Smooth muscle cell (in vitro differentiated cells): ENCODE results near the gene ZP4. TPM values are rescaled to one million over a fixed set of nuclear protein-coding genes. Genes with fewer than 3 reads are reported as not detected.

Source experiments
- DNase-seq: peaks from one replicate; lab custom pipeline; 2025; ENCODE audit not compliant: unreplicated experiment; lab: John Stamatoyannopoulos, UW
- H2AFZ ChIP-seq: fragments of 200-600 bp; sonication (generic); 2 replicates; pipeline ENCODE4 v1.6.0; 2016; ENCODE audit warnings: antibody characterized with exemption, low read depth, mild to moderate bottlenecking
- H3F3A ChIP-seq: fragments of 200-600 bp; sonication (generic); 2 replicates; pipeline ENCODE4 v1.6.0; 2017; ENCODE audit warnings: antibody characterized with exemption, low read depth
- H3K27ac ChIP-seq: fragments of 200-600 bp; sonication (generic); 2 replicates; pipeline ENCODE4 v1.5.1; 2016; ENCODE audit warnings: low read depth, mild to moderate bottlenecking
- H3K27me3 ChIP-seq: fragments of 200-600 bp; sonication (generic); 2 replicates; pipeline ENCODE4 v1.6.1; 2016; ENCODE audit warnings: low read depth, mild to moderate bottlenecking
- H3K36me3 ChIP-seq: fragments of 200-600 bp; sonication (generic); 2 replicates; pipeline ENCODE4 v1.5.1; 2016; ENCODE audit warnings: low read depth
- H3K4me1 ChIP-seq: fragments of 200-600 bp; sonication (generic); 2 replicates; pipeline ENCODE4 v1.5.1; 2016; ENCODE audit warnings: low read depth
- H3K4me2 ChIP-seq: fragments of 200-600 bp; sonication (generic); 2 replicates; pipeline ENCODE4 v1.6.0; 2016; ENCODE audit warnings: mild to moderate bottlenecking
- H3K4me3 ChIP-seq: fragments of 200-600 bp; sonication (generic); 2 replicates; pipeline ENCODE4 v1.5.1; 2016; ENCODE audit warnings: mild to moderate bottlenecking
- H3K79me2 ChIP-seq: fragments of 200-600 bp; sonication (generic); 2 replicates; pipeline ENCODE4 v1.6.0; 2016; ENCODE audit warnings: low read depth, mild to moderate bottlenecking
- H3K9ac ChIP-seq: fragments of 200-600 bp; sonication (generic); 2 replicates; pipeline ENCODE4 v1.6.0; 2016; ENCODE audit warnings: low read depth
- H3K9me3 ChIP-seq: fragments of 200-600 bp; sonication (generic); replicated peaks from 2 replicates; pipeline ENCODE4 v1.5.1; 2016; ENCODE audit warnings: low read depth
- H4K20me1 ChIP-seq: fragments of 200-600 bp; sonication (generic); 2 replicates; pipeline ENCODE4 v1.6.0; 2016; ENCODE audit warnings: low read depth
- whole genome bisulfite sequencing: methylation state at CpG from one replicate; pipeline ENCODE4 v1.1.7; 2016; ENCODE audit warnings: low lambda C conversion rate; 5-methylcytosine and 5-hydroxymethylcytosine counted together
- polyA plus RNA-seq: library from polyadenylated mRNA; unstranded; fragments of >200 nt; fragmentation: Nextera tagmentation; extraction: Ambion mirVana; gene quantifications from 2 replicates; pipeline ENCODE4 v1.2.1, GENCODE V29; 2016
- total RNA-seq: library from RNA; depleted of rRNA; stranded (reverse); fragments of >200 nt; gene quantifications from 2 replicates; pipeline ENCODE4 v1.2.3, GENCODE V29; 2014
- TF ChIP-seq, protein P1 (sequence below): fragments of 200-600 bp; sonication (generic); IDR thresholded peaks from 2 replicates; pipeline ENCODE4 v1.5.1; 2017; ENCODE audit warnings: borderline replicate concordance, mild to moderate bottlenecking, antibody characterized with exemption; ENCODE audit not compliant: insufficient read depth, poor library complexity, severe bottlenecking

Gene ZP4
- total and polyA plus RNA-seq, 2 experiments from 2014 or later = 0.31 TPM; not detected in 1

DNA sequence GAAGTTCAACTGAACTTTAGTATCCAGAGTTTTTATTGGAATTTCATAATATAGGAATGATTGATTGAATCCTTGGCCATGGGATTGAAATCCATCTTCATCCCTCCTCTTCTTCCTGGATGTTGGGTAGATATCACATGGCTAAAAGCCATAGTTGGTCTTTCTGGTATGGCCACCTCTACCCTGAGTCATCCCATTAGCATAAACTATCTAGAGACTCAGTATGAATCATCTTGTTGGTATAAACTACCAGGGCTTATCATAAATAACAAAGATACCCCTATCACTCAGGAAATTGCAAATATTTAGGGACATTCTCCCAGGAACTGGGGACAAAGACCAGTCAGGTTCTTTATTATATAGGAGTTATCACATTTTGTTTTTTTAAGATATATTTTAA is 21.2 kb upstream of the ZP4 start:
- Histone ChIP-seq H3K9ac (no peak overlapping the region), H3K27ac (no peak overlapping the region), H3K4me3 (no peak overlapping the region), H4K20me1 (no peaks in the 10 kb centered on the region), H3K36me3 (no peaks in the 10 kb centered on the region), H3K79me2 (no peaks in the 10 kb centered on the region), H2AFZ (no peak overlapping the region), H3K9me3 (no peaks in the 10 kb centered on the region), H3F3A (no peaks in the 10 kb centered on the region), H3K4me1 (no peaks in the 10 kb centered on the region), H3K27me3 (no peaks in the 10 kb centered on the region), H3K4me2 (peak overlapping the region; percentile 22)
- TF ChIP-seq, protein P1, sequence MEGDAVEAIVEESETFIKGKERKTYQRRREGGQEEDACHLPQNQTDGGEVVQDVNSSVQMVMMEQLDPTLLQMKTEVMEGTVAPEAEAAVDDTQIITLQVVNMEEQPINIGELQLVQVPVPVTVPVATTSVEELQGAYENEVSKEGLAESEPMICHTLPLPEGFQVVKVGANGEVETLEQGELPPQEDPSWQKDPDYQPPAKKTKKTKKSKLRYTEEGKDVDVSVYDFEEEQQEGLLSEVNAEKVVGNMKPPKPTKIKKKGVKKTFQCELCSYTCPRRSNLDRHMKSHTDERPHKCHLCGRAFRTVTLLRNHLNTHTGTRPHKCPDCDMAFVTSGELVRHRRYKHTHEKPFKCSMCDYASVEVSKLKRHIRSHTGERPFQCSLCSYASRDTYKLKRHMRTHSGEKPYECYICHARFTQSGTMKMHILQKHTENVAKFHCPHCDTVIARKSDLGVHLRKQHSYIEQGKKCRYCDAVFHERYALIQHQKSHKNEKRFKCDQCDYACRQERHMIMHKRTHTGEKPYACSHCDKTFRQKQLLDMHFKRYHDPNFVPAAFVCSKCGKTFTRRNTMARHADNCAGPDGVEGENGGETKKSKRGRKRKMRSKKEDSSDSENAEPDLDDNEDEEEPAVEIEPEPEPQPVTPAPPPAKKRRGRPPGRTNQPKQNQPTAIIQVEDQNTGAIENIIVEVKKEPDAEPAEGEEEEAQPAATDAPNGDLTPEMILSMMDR = no peak
- DNase-seq = no peak

DNA sequence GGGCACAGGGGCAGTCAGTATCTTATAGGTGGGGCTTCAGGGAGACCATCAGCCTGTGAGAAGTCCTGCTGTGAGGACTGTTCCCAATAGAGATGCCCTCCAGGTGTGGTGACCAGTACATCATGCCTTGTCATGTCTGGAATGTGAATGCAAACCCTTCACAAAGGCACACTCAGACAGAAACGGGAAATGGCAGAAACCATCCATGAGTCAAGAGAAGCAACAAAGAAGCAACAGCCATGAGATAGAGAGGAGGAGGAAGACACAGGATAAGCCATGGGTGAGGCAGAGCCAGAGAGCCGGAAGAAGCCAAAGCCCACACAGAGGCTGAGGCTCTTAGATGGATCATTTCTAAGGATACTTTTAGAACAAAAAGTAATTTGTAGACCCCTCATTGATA is 20.1 kb upstream of the ZP4 start:
- H3K79me2 ChIP-seq = no peaks in the 10 kb centered on the region
- H4K20me1 ChIP-seq = no peaks in the 10 kb centered on the region
- TF ChIP-seq, protein P1 = no peak
- WGBS = 86% methylated on average over 2 of the region's 2 CpGs
- no peaks in the 10 kb centered on the region for H3K36me3 ChIP-seq
- H3K27ac ChIP-seq = no peak overlapping the region
- no peak overlapping the region for H3K4me3 ChIP-seq
- H3K4me2 ChIP-seq = no peak overlapping the region
- H3K4me1 ChIP-seq = no peaks in the 10 kb centered on the region
- H3K27me3 ChIP-seq = no peaks in the 10 kb centered on the region
- H3F3A ChIP-seq = no peaks in the 10 kb centered on the region
- H2AFZ ChIP-seq = no peak overlapping the region
- no peak overlapping the region for H3K9ac ChIP-seq
- no peaks in the 10 kb centered on the region for H3K9me3 ChIP-seq
- DNase-seq = no peak

DNA sequence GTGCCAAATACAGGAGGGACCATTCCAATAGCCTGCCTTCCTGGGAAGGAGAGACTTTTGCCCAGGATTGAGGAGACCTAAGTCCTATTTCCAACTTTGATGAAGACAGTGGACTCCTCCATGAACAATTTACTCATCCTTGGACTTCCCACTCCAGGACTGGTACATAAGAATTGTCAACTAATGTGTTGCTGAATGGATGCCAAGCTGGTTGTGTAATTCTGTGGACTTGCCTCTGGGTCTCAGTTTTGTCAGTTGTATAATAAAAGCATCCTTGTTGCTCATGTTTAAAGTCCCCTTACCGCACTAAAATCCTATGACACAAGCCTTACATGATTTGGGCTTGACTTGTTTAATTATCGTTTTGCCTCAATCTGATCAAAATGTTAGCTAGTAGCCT is 13.2 kb upstream of the ZP4 start:
- Histone ChIP-seq H3K9me3 (no peaks in the 10 kb centered on the region), H3K9ac (no peak overlapping the region), H3K36me3 (no peaks in the 10 kb centered on the region), H3F3A (no peaks in the 10 kb centered on the region), H3K79me2 (no peaks in the 10 kb centered on the region), H3K27ac (no peak overlapping the region), H2AFZ (no peak overlapping the region), H3K4me1 (no peaks in the 10 kb centered on the region), H3K4me3 (no peak overlapping the region), H3K4me2 (no peak overlapping the region), H4K20me1 (no peaks in the 10 kb centered on the region), H3K27me3 (no peaks in the 10 kb centered on the region)
- no peak for DNase-seq
- 90% methylated on average over 2 of the region's 2 CpGs for whole genome bisulfite sequencing
- TF ChIP-seq, protein P1 = no peak

DNA sequence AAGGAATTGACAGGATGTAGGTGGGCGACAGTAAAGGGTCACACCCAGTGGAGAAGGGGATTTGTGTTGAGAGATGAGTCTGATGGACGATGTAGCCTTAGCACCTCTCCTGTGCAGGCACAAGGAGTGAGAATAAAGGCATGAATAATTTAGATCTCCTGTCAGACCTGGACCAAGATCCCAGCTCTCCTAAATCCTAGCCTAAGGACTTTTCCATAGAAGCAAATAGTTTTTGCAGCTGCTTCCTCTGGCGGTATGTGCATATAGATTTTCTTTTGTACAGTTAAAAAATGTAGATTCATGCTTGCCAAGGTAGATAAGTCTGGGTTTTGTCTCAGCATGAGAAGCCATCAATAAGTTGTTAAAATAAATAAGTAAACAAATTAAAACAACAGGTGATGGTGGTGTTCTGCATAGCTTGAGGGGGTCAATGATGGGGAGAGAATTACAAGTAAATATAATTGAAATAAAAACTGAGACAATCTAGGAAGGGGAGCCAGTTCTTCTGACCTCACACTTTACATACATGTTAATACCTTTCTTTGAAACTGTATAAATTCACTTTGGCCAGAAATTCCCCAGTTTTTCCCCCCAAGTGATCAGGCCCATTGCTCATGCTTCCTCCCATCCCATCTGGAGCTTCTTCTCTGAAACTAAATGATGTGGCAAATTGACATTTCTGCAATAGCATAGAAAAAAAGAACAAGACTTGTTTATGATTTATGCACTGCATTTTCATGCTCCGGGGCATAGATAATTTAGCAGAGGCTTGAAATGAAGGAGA is 12.4 kb upstream of the ZP4 start:
- H4K20me1 ChIP-seq = no peaks in the 10 kb centered on the region
- H3K79me2 ChIP-seq = no peaks in the 10 kb centered on the region
- no peaks in the 10 kb centered on the region for H3K27me3 ChIP-seq
- DNase-seq = no peak
- no peaks in the 10 kb centered on the region for H3F3A ChIP-seq
- H3K4me3 ChIP-seq = no peak overlapping the region
- no peak overlapping the region for H2AFZ ChIP-seq
- H3K9me3 ChIP-seq = no peaks in the 10 kb centered on the region
- H3K36me3 ChIP-seq = no peaks in the 10 kb centered on the region
- H3K9ac ChIP-seq = no peak overlapping the region
- no peak overlapping the region for H3K4me2 ChIP-seq
- no peaks in the 10 kb centered on the region for H3K4me1 ChIP-seq
- WGBS = 88% methylated on average over 4 of the region's 4 CpGs
- H3K27ac ChIP-seq = no peak overlapping the region
- TF ChIP-seq, protein P1 = no peak
